Suprapubic skin (tissue), 4 donors: Measurements from ENCODE around the gene JMJD4. TPM values are rescaled to one million over a fixed set of nuclear protein-coding genes. Genes with fewer than 3 reads are reported as not detected.
"Not testable (repeated sequence)": the region's sequence is repeated elsewhere in the genome, so short reads cannot be mapped to it uniquely, and the experiment has no call there.

Source experiments
- DNase-seq, 2 donors: peaks; one replicate each; pipeline ENCODE4 v3.0.0-alpha.2; 2019; ENCODE audit warnings: low spot score in 2 of 2
- H3K27ac ChIP-seq: fragments of 200-600 bp; sonication (generic); one replicate; pipeline ENCODE4 v1.5.1; 2019
- H3K27me3 ChIP-seq: fragments of 200-600 bp; sonication (generic); one replicate; pipeline ENCODE4 v1.5.1; 2019
- H3K36me3 ChIP-seq: fragments of 200-600 bp; sonication (generic); one replicate; pipeline ENCODE4 v1.5.1; 2019
- H3K4me1 ChIP-seq: fragments of 200-600 bp; sonication (generic); one replicate; pipeline ENCODE4 v1.5.1; 2019
- H3K4me3 ChIP-seq: fragments of 200-600 bp; sonication (generic); one replicate; pipeline ENCODE4 v1.5.1; 2019; ENCODE audit warnings: mild to moderate bottlenecking
- H3K9me3 ChIP-seq: fragments of 200-600 bp; sonication (generic); one replicate; pipeline ENCODE4 v1.5.1; 2019
- CTCF ChIP-seq, 2 donors: fragments of 200-600 bp in 1 of 2; fragments of 450-650 bp in 1 of 2; sonication (generic) in 1 of 2; IDR thresholded peaks; one replicate each; pipeline ENCODE4 v1.5.1; 2016 to 2019; ENCODE audit warnings: antibody characterized with exemption in 2 of 2, mild to moderate bottlenecking in 1 of 2, moderate library complexity in 1 of 2
- EP300 ChIP-seq: sonication (generic); formaldehyde crosslinking; IDR thresholded peaks from one replicate; pipeline ENCODE4 v1.6.1; 2017; ENCODE audit warnings: antibody characterized with exemption
- POLR2A ChIP-seq, 2 donors: fragments of 450-650 bp; IDR thresholded peaks; one replicate each; pipeline ENCODE4 v1.6.1; 2017; ENCODE audit warnings: antibody characterized with exemption in 2 of 2, mild to moderate bottlenecking in 2 of 2, moderate library complexity in 2 of 2
- POLR2AphosphoS5 ChIP-seq, 3 donors: sonication (generic); formaldehyde crosslinking; IDR thresholded peaks; one replicate each; pipeline ENCODE4 v1.6.1; 2017; ENCODE audit warnings: antibody characterized with exemption in 3 of 3
- WGBS: methylation state at CpG from one replicate; pipeline ENCODE4 v1.1.5; 2018; 5-methylcytosine and 5-hydroxymethylcytosine counted together
- total RNA-seq, 4 donors: library from RNA; depleted of rRNA; stranded (reverse); fragments of >200 nt; gene quantifications; one replicate each; pipeline ENCODE4 v1.1.0, GENCODE V29; 2016

JMJD4 gene
- total RNA-seq, 4 donors from 2014 or later = 9.9 to 24.2 (median 16.5) TPM

GRCh38 chr1:227718932-227719331 lies 16.2 kb downstream of the JMJD4 start:
- TF ChIP-seq EP300 = no peak
- TF ChIP-seq POLR2AphosphoS5 (IDR thresholded peaks at IDR 0.05) = no peak
- TF ChIP-seq CTCF (IDR thresholded peaks at IDR 0.05) = no peak
- TF ChIP-seq POLR2A (IDR thresholded peaks at IDR 0.05) = no peak
- 82% methylated on average over 2 of the region's 2 CpGs for WGBS
- Histone ChIP-seq H3K9me3 (peaks cover 33% of the 10 kb centered on the region), H3K27me3 (no peaks in the 10 kb centered on the region), H3K4me1 (no peaks in the 10 kb centered on the region), H3K4me3 (no peak overlapping the region), H3K27ac (no peak overlapping the region), H3K36me3 (no peaks in the 10 kb centered on the region)
- no peak for DNase-seq

- TF ChIP-seq POLR2A (IDR thresholded peaks at IDR 0.05) = no peak
- no peak for TF ChIP-seq CTCF (IDR thresholded peaks at IDR 0.05)
- TF ChIP-seq EP300 = no peak
- TF ChIP-seq POLR2AphosphoS5 (IDR thresholded peaks at IDR 0.05) = no peak
- H3K27ac ChIP-seq = no peak overlapping the region
- no peaks in the 10 kb centered on the region for H3K36me3 ChIP-seq
- no peak overlapping the region for H3K4me3 ChIP-seq
- H3K4me1 ChIP-seq = no peaks in the 10 kb centered on the region
- DNase-seq = no peak
- no peaks in the 10 kb centered on the region for H3K27me3 ChIP-seq
- H3K9me3 ChIP-seq = peaks cover 13% of the 10 kb centered on the region
Measured at GRCh38 chr1:227712648-227713047, 22.5 kb downstream of the JMJD4 start.

- not testable (repeated sequence) for H3K36me3 ChIP-seq, H3K27me3 ChIP-seq, H3K4me3 ChIP-seq, DNase-seq, H3K4me1 ChIP-seq, H3K27ac ChIP-seq
- peaks cover 10% of the 10 kb centered on the region for H3K9me3 ChIP-seq
- 90% methylated on average over 7 of the region's 24 CpGs for WGBS
Measured at GRCh38 chr1:227710474-227710873, 24.6 kb downstream of the JMJD4 start.

GRCh38 chr1:227709451-227709850 lies 25.7 kb downstream of the JMJD4 start:
- DNase-seq = no peak
- H3K4me1 ChIP-seq = no peaks in the 10 kb centered on the region
- no peaks in the 10 kb centered on the region for H3K36me3 ChIP-seq
- no peaks in the 10 kb centered on the region for H3K27me3 ChIP-seq
- no peak overlapping the region for H3K4me3 ChIP-seq
- H3K9me3 ChIP-seq = peaks cover 8% of the 10 kb centered on the region
- no peak overlapping the region for H3K27ac ChIP-seq
- TF ChIP-seq EP300 = no peak
- TF ChIP-seq POLR2AphosphoS5 (IDR thresholded peaks at IDR 0.05) = no peak
- no peak for TF ChIP-seq POLR2A (IDR thresholded peaks at IDR 0.05)
- no peak for TF ChIP-seq CTCF (IDR thresholded peaks at IDR 0.05)
- WGBS = 89% methylated on average over 1 of the region's 1 CpG

- 54% methylated on average over 1 of the region's 1 CpG for WGBS
Measured at GRCh38 chr1:227707846-227708245, 27.3 kb downstream of the JMJD4 start.

GRCh38 chr1:227701631-227702030 lies 33.5 kb downstream of the JMJD4 start:
- H3K9me3 ChIP-seq = peaks cover 24% of the 10 kb centered on the region
- WGBS = 82% methylated on average over 1 of the region's 1 CpG
- H3K4me3 ChIP-seq, H3K36me3 ChIP-seq, DNase-seq, H3K27ac ChIP-seq, H3K4me1 ChIP-seq, H3K27me3 ChIP-seq: not testable (repeated sequence)

More at GRCh38 chr1:227707846-227708245, 27.3 kb downstream of the JMJD4 start:
- no peaks in the 10 kb centered on the region for H3K4me1 ChIP-seq
- H3K4me3 ChIP-seq = no peak overlapping the region
- peaks cover 17% of the 10 kb centered on the region for H3K9me3 ChIP-seq
- TF ChIP-seq CTCF (IDR thresholded peaks at IDR 0.05) = no peak
- TF ChIP-seq POLR2AphosphoS5 (IDR thresholded peaks at IDR 0.05) = no peak
- no peak for TF ChIP-seq EP300
- TF ChIP-seq POLR2A (IDR thresholded peaks at IDR 0.05) = no peak
- H3K36me3 ChIP-seq = no peaks in the 10 kb centered on the region
- no peak for DNase-seq
- H3K27ac ChIP-seq = no peak overlapping the region
- no peaks in the 10 kb centered on the region for H3K27me3 ChIP-seq
